Activated CD8-positive, alpha-beta memory T cell treated with anti-CD3 and anti-CD28 coated beads for 36 hours (primary cell): Measurements from ENCODE around the gene OCA2. TPM values are rescaled to one million over a fixed set of nuclear protein-coding genes. Genes with fewer than 3 reads are reported as not detected.

ENCODE experiments used
- CTCF ChIA-PET: fragments of 350-600 bp; sonication (Branson Sonifier 250); formaldehyde crosslinking; loops from one replicate; lab custom pipeline; 2021; ENCODE audit warnings: antibody characterized with exemption; lab: Charles Lee
- POLR2A ChIA-PET: fragments of 350-600 bp; sonication (Branson Sonifier 250); formaldehyde crosslinking; loops from one replicate; lab custom pipeline; 2021; ENCODE audit warnings: antibody characterized with exemption; lab: Charles Lee
- total RNA-seq, 2 experiments: library from RNA; stranded (reverse); gene quantifications; one replicate each; pipeline ENCODE4 v1.2.3, GENCODE V29; 2021

Gene OCA2
- total RNA-seq, 2 experiments from 2014 or later, result not detected

DNA sequence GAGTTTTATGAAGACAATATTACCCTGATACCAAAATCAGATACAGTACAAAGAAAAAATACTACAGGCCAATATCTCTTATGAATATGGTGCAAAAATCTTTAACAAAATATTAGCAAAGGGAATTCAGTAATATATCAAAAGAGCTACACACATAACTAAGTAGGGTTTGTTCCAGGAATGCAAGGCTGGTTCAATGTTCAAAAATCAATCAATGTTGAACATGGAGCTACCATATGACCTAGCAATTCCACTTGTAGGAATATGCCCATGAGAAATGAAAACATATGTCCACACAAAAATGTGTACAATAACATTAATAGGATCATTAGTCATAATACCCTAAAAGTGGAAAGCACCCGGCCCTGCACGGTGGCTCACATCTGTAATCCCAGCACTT is 7.8 kb downstream of the OCA2 start:
- CTCF ChIA-PET, result interaction anchor here (0.8 to 1.0 kb wide), 2 partner anchors 10 to 31 kb away, joined by 3 read pairs; no protein-coding TSS in a partner anchor
- POLR2A ChIA-PET, result no interaction called here

DNA sequence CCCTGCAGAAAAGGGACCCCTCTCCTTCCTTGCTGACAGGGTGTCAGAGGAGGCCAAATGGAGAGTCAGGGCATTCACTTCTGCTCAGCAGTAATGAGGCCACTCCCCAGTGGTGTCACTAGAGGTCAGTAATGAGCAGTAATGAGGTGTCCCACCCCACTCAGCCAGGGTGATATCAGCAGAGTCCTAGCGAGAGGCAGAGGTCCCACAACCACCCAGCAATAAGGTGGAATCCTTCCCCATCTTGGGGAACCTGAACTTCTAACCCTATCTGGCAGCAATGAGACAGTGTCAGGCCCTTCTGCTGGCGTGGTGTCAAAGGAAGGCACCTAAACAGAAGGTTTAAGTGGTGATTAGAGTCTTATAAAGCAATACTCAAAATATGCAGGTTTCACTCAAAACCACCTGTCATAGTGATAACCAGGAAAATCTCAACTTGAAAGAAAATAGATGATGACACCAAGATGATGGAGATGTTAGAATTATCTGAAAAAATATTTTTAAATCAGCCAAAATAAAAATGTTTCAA is 12.9 kb downstream of the OCA2 start:
- POLR2A ChIA-PET, result no interaction called here
- CTCF ChIA-PET, result no interaction called here

DNA sequence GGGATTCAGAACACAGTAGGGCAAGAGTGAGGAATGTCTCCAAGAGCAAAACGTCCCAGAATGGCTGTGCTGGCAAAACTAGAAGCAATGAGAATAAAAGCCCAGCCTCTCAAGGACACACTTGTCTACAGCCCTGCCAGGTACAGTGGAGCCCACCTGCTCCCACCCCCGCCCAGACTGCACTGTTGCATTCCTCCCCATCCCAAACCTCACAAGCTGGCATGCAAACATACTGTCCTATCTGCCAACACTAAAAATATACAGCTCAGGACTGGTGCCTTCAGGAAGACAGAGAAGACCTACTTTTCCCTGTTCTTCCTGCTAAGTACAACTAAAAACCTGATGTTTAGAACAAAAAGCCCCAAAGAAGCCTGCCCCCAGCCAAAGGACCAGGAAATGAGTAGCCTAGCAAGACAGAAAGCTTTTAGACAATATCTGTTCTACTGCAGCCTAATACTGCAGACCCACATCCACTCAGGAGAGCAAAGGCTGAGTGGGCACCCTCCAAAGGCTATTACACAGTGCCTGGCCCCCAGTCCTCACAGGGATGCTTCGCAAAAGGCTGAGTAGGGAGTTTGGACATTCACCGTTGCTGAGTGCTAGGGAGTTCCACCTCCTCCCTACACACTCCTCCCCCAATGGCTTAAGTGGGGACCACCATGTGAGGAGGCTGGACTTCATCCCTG is 13.5 kb downstream of the OCA2 start:
- ChIA-PET POLR2A (no interaction called here), CTCF (interaction anchor here (0.9 kb wide), 1 partner anchor 38 kb away, joined by 3 read pairs; no protein-coding TSS in a partner anchor)

- ChIA-PET CTCF (interaction anchor here (0.9 kb wide), 1 partner anchor 39 kb away, joined by 3 read pairs; no protein-coding TSS in a partner anchor), POLR2A (no interaction called here)
Observed at GRCh38 chr15:28084547-28084946, 14.6 kb downstream of the OCA2 start.

DNA sequence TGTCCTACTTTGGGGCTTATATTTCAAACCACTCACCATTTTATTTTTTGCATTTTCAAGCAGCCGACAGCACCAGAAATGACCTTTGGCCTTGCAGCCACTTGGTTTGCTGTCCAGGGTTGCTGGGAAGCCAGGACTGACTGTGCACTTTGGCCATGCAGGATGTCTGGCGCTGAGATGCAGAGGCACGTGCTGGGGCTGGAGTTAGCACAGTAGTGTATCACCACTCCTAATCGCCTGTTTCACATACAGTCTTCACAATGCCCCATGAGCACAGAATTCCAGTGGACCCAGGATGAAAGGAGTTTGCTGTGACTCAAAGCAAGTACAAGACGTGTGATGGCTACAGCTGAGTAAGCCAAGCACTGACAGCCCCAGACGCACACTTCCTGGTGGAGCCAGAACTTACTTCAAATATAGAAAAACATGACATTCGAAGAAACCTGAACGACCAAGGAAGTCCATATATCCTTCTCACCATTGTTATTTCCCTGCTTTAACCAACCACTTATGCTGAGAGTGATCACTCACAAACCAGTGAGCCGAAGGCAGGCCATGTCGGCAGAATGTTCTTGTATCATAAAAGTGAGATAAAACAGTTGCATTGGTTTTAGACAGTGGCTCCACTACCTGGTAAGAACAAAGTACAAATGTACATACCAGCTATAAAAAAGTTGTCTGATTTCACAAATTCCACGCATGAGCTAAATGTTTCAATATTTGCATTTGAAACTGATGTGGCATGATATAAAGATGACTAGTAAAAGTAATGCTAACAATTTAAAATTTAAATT is 16.0 kb downstream of the OCA2 start:
- ChIA-PET CTCF (no interaction called here), POLR2A (no interaction called here)

DNA sequence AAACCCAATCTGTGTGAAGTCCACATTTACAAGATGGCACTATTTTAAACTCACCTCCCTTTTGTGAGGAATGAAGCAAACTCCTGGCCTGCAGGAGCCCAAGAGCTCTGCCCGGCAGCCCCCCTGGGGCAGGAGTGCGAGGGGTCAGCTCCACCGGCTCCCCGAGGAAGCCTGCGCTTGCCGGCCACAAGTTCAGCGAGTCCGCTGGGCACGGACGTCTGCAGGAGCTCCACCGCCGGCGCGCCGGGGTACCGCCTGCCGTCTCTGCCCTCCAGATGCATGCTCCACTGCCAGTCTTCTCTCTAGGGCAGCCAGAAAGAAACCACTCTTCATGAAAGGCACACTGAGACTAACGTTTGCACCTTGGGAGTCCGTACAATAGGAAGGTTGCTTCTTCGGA is 17.5 kb downstream of the OCA2 start:
- ChIA-PET CTCF (interaction anchor here (1.0 kb wide), 1 partner anchor 10 kb away, joined by 3 read pairs; no protein-coding TSS in a partner anchor), POLR2A (no interaction called here)

- ChIA-PET CTCF (no interaction called here), POLR2A (no interaction called here)
Observed at GRCh38 chr15:28080386-28080785, 18.7 kb downstream of the OCA2 start.

DNA sequence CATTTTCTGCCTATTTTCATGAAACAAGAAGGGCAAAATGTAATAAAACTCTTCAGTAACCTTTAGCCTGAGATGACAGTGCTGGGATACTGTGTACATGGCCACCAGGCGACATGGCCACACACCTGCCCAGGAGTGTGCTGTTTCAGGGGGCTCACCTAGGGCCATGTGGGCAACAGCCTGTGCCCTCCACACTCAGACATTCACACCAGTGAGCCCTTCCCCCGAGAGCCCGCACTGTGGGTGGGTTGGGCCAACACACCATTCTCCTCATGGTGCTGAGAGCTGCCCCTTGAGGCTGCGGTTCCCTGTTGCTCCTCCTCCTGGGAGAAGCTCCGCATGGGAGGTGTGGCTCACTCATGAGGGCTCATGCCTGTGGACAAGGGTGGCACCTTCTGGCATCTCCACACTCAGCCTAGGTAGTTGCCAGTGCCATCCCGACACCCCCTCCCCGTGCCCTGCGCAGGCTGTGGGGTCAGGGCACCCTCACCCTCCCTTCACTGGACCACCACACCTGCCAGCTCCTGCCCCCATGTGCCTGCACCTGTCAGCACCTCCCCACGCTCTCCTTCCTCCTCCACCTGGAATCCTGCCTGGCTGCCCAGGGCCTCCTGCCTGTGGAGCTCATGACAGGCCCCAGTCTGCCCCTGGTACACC is 19.7 kb downstream of the OCA2 start:
- ChIA-PET POLR2A (no interaction called here), CTCF (no interaction called here)

DNA sequence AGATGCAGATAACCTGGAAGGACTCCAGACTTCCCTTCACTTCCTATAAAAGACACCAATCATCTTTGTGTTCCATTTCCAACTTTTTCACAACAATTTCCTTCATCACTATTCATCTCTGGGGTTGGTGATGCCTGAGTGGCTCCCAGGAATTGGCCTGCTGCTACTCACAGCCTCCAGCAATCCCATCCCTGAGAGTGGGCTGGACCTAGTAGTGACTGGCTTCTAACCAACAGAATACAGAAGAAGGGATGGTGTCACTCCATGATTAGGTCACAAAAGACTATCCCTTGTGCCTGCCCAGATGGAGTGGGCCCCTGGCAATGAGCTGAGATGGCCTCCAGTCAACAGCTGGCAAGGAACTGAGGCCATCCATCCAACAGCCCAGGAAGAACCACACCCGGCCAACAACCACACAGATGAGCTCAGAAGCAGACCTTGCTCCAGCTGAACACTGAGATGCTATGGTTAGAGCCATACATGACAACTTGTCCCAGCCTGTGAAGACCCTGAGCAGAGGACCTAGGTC is 20.9 kb downstream of the OCA2 start:
- ChIA-PET POLR2A (no interaction called here), CTCF (no interaction called here)

GRCh38 chr15:28075573-28075972 is 23.5 kb downstream of the OCA2 start:
- CTCF ChIA-PET, result interaction anchor here (1.5 kb wide), 1 partner anchor 51 kb away, joined by 4 read pairs; no protein-coding TSS in a partner anchor
- POLR2A ChIA-PET, result no interaction called here

- POLR2A ChIA-PET, result no interaction called here
- CTCF ChIA-PET, result no interaction called here
Observed at GRCh38 chr15:28068930-28069329, 30.2 kb downstream of the OCA2 start.

DNA sequence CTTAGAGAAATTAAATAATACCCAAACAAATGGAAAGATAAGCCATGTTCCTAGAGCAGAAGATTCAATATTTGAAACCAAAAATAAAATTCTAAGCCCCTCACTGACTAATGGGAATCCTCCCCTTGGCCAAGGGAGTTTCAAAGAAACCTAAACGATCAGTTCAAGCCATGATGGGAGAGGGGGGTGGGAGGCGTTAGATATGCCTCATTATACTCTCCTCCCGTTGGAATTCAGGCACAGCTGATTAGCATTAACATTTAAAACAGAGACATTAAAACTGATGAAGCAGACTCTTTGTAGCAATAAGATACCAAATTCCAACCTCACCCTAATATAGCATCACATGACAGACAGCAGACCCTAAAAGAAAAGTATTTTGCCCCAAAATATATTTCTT is 32.9 kb downstream of the OCA2 start:
- CTCF ChIA-PET, result no interaction called here
- POLR2A ChIA-PET, result no interaction called here

GRCh38 chr15:28060005-28060404 is 39.1 kb downstream of the OCA2 start:
- CTCF ChIA-PET, result no interaction called here
- POLR2A ChIA-PET, result no interaction called here

- CTCF ChIA-PET, result no interaction called here
Observed at GRCh38 chr15:28058082-28058481, 41.0 kb downstream of the OCA2 start.

GRCh38 chr15:28051955-28052633 is 47.0 kb downstream of the OCA2 start:
- ChIA-PET POLR2A (no interaction called here), CTCF (no interaction called here)

More at GRCh38 chr15:28058082-28058481, 41.0 kb downstream of the OCA2 start:
- POLR2A ChIA-PET, result no interaction called here

- ChIA-PET CTCF (no interaction called here), POLR2A (no interaction called here)
Observed at GRCh38 chr15:28049581-28049980, 49.5 kb downstream of the OCA2 start.

GRCh38 chr15:28047277-28047676 is 51.8 kb downstream of the OCA2 start:
- ChIA-PET POLR2A (no interaction called here), CTCF (no interaction called here)

- ChIA-PET CTCF (no interaction called here), POLR2A (no interaction called here)
Observed at GRCh38 chr15:28044121-28044672, 54.9 kb downstream of the OCA2 start.

DNA sequence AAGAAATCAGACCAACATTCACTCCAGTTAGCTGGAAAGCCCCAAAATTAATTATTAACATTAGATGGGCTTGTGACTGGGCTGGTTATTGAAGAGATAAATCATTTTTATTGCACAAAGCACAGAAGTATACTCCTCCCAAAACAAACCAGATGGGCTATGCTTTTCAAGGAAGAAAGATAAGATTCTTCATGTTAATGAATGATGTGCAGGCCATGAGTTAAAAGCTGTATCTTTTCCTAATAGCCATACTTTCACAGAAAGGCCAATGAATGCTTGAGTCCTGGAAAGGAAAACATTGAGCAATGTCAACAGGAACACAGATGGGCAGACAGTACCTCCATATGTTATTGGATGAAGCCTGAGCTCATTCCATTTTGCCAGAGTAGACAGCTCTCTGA is 55.4 kb downstream of the OCA2 start:
- CTCF ChIA-PET, result no interaction called here
- POLR2A ChIA-PET, result no interaction called here
